Measurements from ENCODE around the gene UBE2V1. TPM values are rescaled to one million over a fixed set of nuclear protein-coding genes. Genes with fewer than 3 reads are reported as not detected.

UBE2V1 gene
- total and polyA plus RNA-seq, 2 of the 13 experiments (the other 11 are each of a cell fraction or from before 2014, with no cell fraction given): 81.3 to 132 TPM

GRCh38 chr20:50042370-50043313, 70.3 kb downstream of the UBE2V1 start:
- H4K20me1 ChIP-seq (ENCODE audit: insufficient read depth, low read length): no peaks in the 10 kb centered on the region
- H2AFZ ChIP-seq (ENCODE audit: low read length): no peak overlapping the region
- ATAC-seq: no peak
- no peak overlapping the region for H3K4me3 ChIP-seq (replicated peaks in 1 of 3; ENCODE audit: insufficient read depth in 1 of 3, low read depth in 2 of 3, low read length in 3 of 3)
- no peak overlapping the region for H3K27ac ChIP-seq (ENCODE audit: extremely low read length, insufficient read depth, low read length)
- no peak for FAIRE-seq
- WGBS (ENCODE audit: low lambda C conversion rate): 70% methylated on average over 10 of the region's 10 CpGs
- no peak overlapping the region for H3K4me2 ChIP-seq (ENCODE audit: low read depth, low read length)
- H3K79me2 ChIP-seq (ENCODE audit: insufficient read depth, low read length): no peaks in the 10 kb centered on the region
- intact Hi-C loops (cut with micrococcal nuclease; ENCODE audit: unreplicated experiment): no loop called here
- no peak for DNase-seq (ENCODE audit: low spot score)
- peak; percentile 66; the same call in 1 of the 2 replicates for TF ChIP-seq CHD4 (IDR thresholded peaks at IDR 0.05; ENCODE audit: borderline replicate concordance, low read length)
- no peak for TF ChIP-seq ZSCAN9 (CRISPR knock-in tag; IDR thresholded peaks at IDR 0.05; ENCODE audit: borderline replicate concordance)
- TF ChIP-seq ZNF629 (CRISPR knock-in tag; conservative IDR thresholded peaks at IDR 0.05): peak; percentile 90
- peak; percentile 100 for TF ChIP-seq ZNF768 (CRISPR knock-in tag; IDR thresholded peaks at IDR 0.05)
- 0 out of 2 replicates have a peak, but pooled peaks have one; percentile 28 for TF ChIP-seq ZFY (CRISPR knock-in tag; IDR thresholded peaks at IDR 0.05)
- peak; percentile 51 for TF ChIP-seq ZFP36 (IDR thresholded peaks at IDR 0.05; ENCODE audit: borderline replicate concordance, low read depth, low read length, partially characterized antibody)
- no peak for TF ChIP-seq IRX3 (CRISPR knock-in tag; IDR thresholded peaks at IDR 0.05; ENCODE audit: borderline replicate concordance, low read depth)
- TF ChIP-seq MYC (CRISPR knock-in tag; IDR thresholded peaks at IDR 0.05; ENCODE audit: borderline replicate concordance): 0 out of 2 replicates have a peak, but pooled peaks have one; percentile 2
- peak; percentile 86 for TF ChIP-seq ZNF263 (CRISPR knock-in tag; IDR thresholded peaks at IDR 0.05)
- TF ChIP-seq ZMYM3 (CRISPR knock-in tag; IDR thresholded peaks at IDR 0.05): peak; percentile 89
- TF ChIP-seq ADNP (CRISPR knock-in tag; IDR thresholded peaks at IDR 0.05): peak; percentile 46
- no peak for TF ChIP-seq ZFYVE20 (CRISPR knock-in tag; IDR thresholded peaks at IDR 0.05; ENCODE audit: borderline replicate concordance, low read depth)
- H3K27me3 ChIP-seq (ENCODE audit: control insufficient read depth in 1 of 2, insufficient read depth in 2 of 2, low read length in 2 of 2): peaks cover 0 to 15% of the 10 kb centered on the region in 2 experiments; a peak in 3 of 5 replicates
- in situ Hi-C loops (cut with HindIII; ENCODE audit: extremely low pct_ligation_motif_present, low pct_unique_long_range_greater_than_20kb): no loop called here
- H3K4me1 ChIP-seq (ENCODE audit: insufficient read depth, low read length): peaks cover 74% of the 10 kb centered on the region
- CTCF ChIA-PET (ENCODE audit: low intra/inter-chr PET ratio, low total read pairs): no interaction called here
- H3K9me3 ChIP-seq (ENCODE audit: low read length): no peaks in the 10 kb centered on the region
- no TSS peak for BruUV-seq (replicated peaks)
- no peak overlapping the region for H3K9ac ChIP-seq (ENCODE audit: insufficient read depth, low read depth, low read length)
- POLR2A ChIA-PET: no interaction called here
- no peaks in the 10 kb centered on the region for H3K36me3 ChIP-seq (replicated peaks in 1 of 2; ENCODE audit: control insufficient read depth in 1 of 2, insufficient read depth in 2 of 2, low read length in 2 of 2)
